Cardiac muscle cell (in vitro differentiated cells and primary cell): ENCODE results near the gene SEMA4D. TPM values are rescaled to one million over a fixed set of nuclear protein-coding genes. Genes with fewer than 3 reads are reported as not detected.
"Not testable (repeated sequence)": the region's sequence is repeated elsewhere in the genome, so short reads cannot be mapped to it uniquely, and the experiment has no call there.

ENCODE experiments used
- DNase-seq, 2 donors: peaks; one replicate each; pipeline versions ENCODE4 v3.0.0 to v3.0.0-alpha.2; 2010 to 2017; ENCODE audit warnings: low read depth in 1 of 2, low spot score in 1 of 2
- H3K27ac ChIP-seq: fragments of 200-600 bp; sonication (generic); 2 replicates; pipeline ENCODE4 v1.5.1; 2016
- H3K27me3 ChIP-seq: fragments of 200-600 bp; sonication (generic); 2 replicates; pipeline ENCODE4 v1.6.0; 2016; ENCODE audit warnings: control low read depth
- H3K36me3 ChIP-seq: fragments of 200-600 bp; sonication (generic); 2 replicates; pipeline ENCODE4 v1.5.1; 2016; ENCODE audit warnings: control low read depth
- H3K4me1 ChIP-seq: fragments of 200-600 bp; sonication (generic); 2 replicates; pipeline ENCODE4 v1.8.1; 2017; ENCODE audit warnings: low read depth, mild to moderate bottlenecking, mixed run types
- H3K4me3 ChIP-seq: fragments of 200-600 bp; sonication (generic); 2 replicates; pipeline ENCODE4 v1.5.1; 2016; ENCODE audit warnings: mild to moderate bottlenecking
- H3K9me3 ChIP-seq: fragments of 200-600 bp; sonication (generic); 2 replicates; pipeline ENCODE4 v1.5.1; 2017; ENCODE audit warnings: low read depth, mild to moderate bottlenecking, control low read depth
- polyA plus RNA-seq: library from polyadenylated mRNA; unstranded; fragments of >200 nt; fragmentation: Nextera tagmentation; extraction: Ambion mirVana; gene quantifications from 2 replicates; pipeline ENCODE4 v1.2.1, GENCODE V29; 2016
- total RNA-seq: library from RNA; depleted of rRNA; stranded (reverse); fragments of >200 nt; gene quantifications from 2 replicates; pipeline ENCODE4 v1.2.3, GENCODE V29; 2016
- TF ChIP-seq, protein P1 (sequence below): IDR thresholded peaks from 2 replicates; pipeline ENCODE4 v1.5.1; 2012; ENCODE audit warnings: low read depth, mild to moderate bottlenecking, low read length

SEMA4D gene
- total and polyA plus RNA-seq, 2 experiments from 2014 or later = 16.5 to 34.2 TPM

DNA sequence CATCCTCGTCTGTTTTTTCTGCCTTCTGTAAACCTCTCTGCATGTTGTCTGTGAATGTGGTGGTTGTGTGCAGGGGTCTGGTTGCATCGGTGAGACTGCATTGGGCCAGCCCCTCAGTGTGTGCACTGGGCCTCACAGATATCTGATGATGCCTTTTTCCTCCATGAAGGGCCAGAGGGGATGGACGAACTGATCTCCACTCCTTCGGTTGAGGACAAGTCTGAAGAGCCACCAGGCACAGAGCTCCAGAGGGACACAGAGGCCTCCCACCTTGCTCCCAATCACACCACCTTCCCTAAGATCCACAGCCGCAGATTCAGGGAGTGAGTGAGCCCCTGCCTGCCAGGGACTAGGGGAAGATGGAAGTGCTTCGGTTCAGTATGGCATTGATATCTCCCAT is 148.3 kb downstream of the SEMA4D start:
- H3K4me3 ChIP-seq = no peak overlapping the region
- H3K27me3 ChIP-seq = no peaks in the 10 kb centered on the region
- DNase-seq = no peak
- no peaks in the 10 kb centered on the region for H3K4me1 ChIP-seq
- peaks cover 51% of the 10 kb centered on the region for H3K36me3 ChIP-seq
- TF ChIP-seq, protein P1, sequence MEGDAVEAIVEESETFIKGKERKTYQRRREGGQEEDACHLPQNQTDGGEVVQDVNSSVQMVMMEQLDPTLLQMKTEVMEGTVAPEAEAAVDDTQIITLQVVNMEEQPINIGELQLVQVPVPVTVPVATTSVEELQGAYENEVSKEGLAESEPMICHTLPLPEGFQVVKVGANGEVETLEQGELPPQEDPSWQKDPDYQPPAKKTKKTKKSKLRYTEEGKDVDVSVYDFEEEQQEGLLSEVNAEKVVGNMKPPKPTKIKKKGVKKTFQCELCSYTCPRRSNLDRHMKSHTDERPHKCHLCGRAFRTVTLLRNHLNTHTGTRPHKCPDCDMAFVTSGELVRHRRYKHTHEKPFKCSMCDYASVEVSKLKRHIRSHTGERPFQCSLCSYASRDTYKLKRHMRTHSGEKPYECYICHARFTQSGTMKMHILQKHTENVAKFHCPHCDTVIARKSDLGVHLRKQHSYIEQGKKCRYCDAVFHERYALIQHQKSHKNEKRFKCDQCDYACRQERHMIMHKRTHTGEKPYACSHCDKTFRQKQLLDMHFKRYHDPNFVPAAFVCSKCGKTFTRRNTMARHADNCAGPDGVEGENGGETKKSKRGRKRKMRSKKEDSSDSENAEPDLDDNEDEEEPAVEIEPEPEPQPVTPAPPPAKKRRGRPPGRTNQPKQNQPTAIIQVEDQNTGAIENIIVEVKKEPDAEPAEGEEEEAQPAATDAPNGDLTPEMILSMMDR = no peak
- H3K9me3 ChIP-seq = no peaks in the 10 kb centered on the region
- no peak overlapping the region for H3K27ac ChIP-seq

DNA sequence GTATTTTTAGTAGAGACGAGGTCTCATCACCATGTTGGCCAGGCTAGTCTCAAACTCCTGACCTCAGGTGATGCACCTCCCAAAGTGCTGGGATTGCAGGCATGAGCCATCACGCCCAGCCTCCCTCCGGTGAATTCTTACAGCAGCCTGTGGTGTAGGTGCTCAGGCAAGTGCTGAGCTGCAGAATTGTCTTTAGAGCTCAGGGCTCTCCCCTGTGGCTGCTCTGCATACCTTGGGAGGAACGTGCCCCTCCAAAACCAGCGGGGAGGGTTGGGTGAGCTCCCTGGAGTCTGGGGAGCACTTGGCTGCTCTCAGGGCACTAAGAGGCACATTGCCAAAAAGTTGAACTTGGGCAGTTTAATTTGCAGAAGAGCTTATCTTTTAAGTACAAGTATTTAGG is 150.3 kb downstream of the SEMA4D start:
- peaks cover 40% of the 10 kb centered on the region for H3K36me3 ChIP-seq

GRCh38 chr9:89346696-89347095 is 151.2 kb downstream of the SEMA4D start:
- no peak overlapping the region for H3K4me3 ChIP-seq
- no peak overlapping the region for H3K27ac ChIP-seq
- TF ChIP-seq, protein P1 = no peak
- H3K27me3 ChIP-seq = no peaks in the 10 kb centered on the region
- no peak for DNase-seq
- H3K36me3 ChIP-seq = peaks cover 47% of the 10 kb centered on the region
- H3K9me3 ChIP-seq = no peaks in the 10 kb centered on the region
- no peaks in the 10 kb centered on the region for H3K4me1 ChIP-seq

More for the DNA sequence above, 150.3 kb downstream of the SEMA4D start:
- no peak for DNase-seq
- Histone ChIP-seq H3K4me3 (no peak overlapping the region), H3K27me3 (no peaks in the 10 kb centered on the region), H3K9me3 (no peaks in the 10 kb centered on the region), H3K4me1 (no peaks in the 10 kb centered on the region), H3K27ac (no peak overlapping the region)
- TF ChIP-seq, protein P1 = no peak

DNA sequence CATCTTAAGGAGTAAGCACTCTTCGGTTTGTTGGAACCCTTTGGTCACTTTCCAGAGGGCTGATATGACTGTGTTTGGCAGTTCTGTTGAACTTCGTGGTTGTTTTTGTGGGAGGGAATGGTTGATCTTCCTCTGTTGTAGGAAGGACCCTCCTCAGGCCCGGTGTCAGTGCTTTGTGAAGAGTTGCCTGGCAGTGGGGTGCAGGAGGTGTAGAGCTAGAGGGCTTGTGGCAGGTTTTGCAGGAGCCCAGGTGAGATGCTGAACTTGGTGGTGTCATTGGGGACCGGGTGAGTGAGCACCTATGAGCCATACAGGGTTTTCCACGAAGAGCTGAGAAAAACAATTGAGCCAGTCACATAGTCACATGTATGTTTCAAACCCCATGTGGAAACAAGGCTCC is 152.4 kb downstream of the SEMA4D start:
- H3K27me3 ChIP-seq = no peaks in the 10 kb centered on the region
- H3K36me3 ChIP-seq = peaks cover 44% of the 10 kb centered on the region
- no peaks in the 10 kb centered on the region for H3K4me1 ChIP-seq

GRCh38 chr9:89343812-89344211 is 154.1 kb downstream of the SEMA4D start:
- H3K9me3 ChIP-seq, DNase-seq, H3K4me3 ChIP-seq, H3K27me3 ChIP-seq, H3K27ac ChIP-seq, H3K4me1 ChIP-seq: not testable (repeated sequence)
- H3K36me3 ChIP-seq = peaks cover 39% of the 10 kb centered on the region

More for the DNA sequence above, 152.4 kb downstream of the SEMA4D start:
- no peak for DNase-seq
- Histone ChIP-seq H3K4me3 (no peak overlapping the region), H3K27ac (no peak overlapping the region), H3K9me3 (no peaks in the 10 kb centered on the region)
- TF ChIP-seq, protein P1 = no peak

GRCh38 chr9:89342948-89343347 is 155.0 kb downstream of the SEMA4D start:
- H3K9me3 ChIP-seq = no peaks in the 10 kb centered on the region
- H3K36me3 ChIP-seq = peaks cover 32% of the 10 kb centered on the region
- H3K4me1 ChIP-seq = no peaks in the 10 kb centered on the region
- TF ChIP-seq, protein P1 = no peak
- DNase-seq = no peak
- no peak overlapping the region for H3K27ac ChIP-seq
- no peaks in the 10 kb centered on the region for H3K27me3 ChIP-seq
- no peak overlapping the region for H3K4me3 ChIP-seq
